ENCODE data around the gene DPF3. TPM values are rescaled to one million over a fixed set of nuclear protein-coding genes. Genes with fewer than 3 reads are reported as not detected.

DPF3 gene
- total and polyA plus RNA-seq, 12 donors: 0.91 to 6.0 (median 2.9) TPM

- no peaks in the 10 kb centered on the region for H3K9me3 ChIP-seq (replicated peaks in 1 of 3)
- H3K4me3 ChIP-seq: no peak overlapping the region
- H3K4me1 ChIP-seq (replicated peaks in 1 of 2): no peaks in the 10 kb centered on the region
- TF ChIP-seq POLR2A (IDR thresholded peaks at IDR 0.05) (no peak), CTCF (IDR thresholded peaks at IDR 0.05) (no peak)
- intact Hi-C loops (cut with DNase I): no loop called here
- peak overlapping the region in 1 of 5 donors; percentile 40 for H3K27ac ChIP-seq
- no peaks in the 10 kb centered on the region for H3K27me3 ChIP-seq
- WGBS, 4 donors: 31 to 49% (median 42%) methylated on average over 3 of the region's 3 CpGs
- no peaks in the 10 kb centered on the region for H3K36me3 ChIP-seq (replicated peaks in 1 of 2)
- DNase-seq: peak; percentile 31 to 85 (median 71)
Measured at GRCh38 chr14:72638021-72638420, 255.9 kb downstream of the DPF3 start.

DNA sequence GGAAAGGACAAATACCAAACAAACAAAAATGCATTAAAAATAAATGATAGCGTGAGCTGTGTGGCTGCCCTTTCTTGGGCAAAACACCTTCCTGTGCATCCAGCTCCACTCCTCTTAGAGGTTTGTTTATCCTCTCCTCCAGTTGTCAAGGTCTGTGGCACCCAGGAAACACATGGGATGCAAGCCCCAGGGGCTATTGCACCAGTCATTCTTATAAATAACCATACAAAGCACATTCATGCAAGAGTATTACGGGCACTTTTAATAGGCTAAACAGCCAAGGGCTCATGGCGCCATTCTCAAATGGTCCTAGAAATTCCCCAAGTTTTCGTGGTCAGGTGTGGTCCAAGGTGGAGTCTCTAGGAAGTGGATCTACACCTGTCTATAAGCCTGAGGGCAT, 257.0 kb downstream of the DPF3 start:
- 95 to 99% (median 97%) methylated on average over 4 of the region's 4 CpGs for WGBS, 4 donors

DNA sequence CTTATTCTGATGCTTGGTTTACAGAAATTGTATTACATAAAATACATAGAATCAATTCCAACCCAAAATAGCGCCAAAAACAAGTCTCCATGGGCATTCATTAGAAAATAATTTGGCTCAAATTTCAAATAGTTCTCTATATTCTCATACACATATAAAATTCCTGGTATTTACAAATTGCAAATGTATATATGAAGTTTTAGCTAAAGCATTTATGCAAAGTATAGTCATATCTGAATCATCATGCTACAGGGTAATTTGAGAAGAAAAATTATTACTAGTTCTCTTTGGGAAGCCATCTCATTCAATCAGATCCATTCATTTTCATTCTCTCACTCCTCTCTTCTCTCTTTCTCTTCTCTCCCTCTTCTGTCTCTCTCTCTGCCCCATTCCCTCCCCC, 257.8 kb downstream of the DPF3 start:
- no peak for DNase-seq
- TF ChIP-seq POLR2A (IDR thresholded peaks at IDR 0.05) (no peak), CTCF (IDR thresholded peaks at IDR 0.05) (no peak)

More for the DNA sequence above, 257.0 kb downstream of the DPF3 start:
- Histone ChIP-seq H3K9me3 (replicated peaks in 1 of 3) (no peaks in the 10 kb centered on the region), H3K36me3 (replicated peaks in 1 of 2) (no peaks in the 10 kb centered on the region), H3K27ac (no peak overlapping the region), H3K4me3 (no peak overlapping the region), H3K27me3 (no peaks in the 10 kb centered on the region), H3K4me1 (replicated peaks in 1 of 2) (no peaks in the 10 kb centered on the region)
- no peak for TF ChIP-seq POLR2A (IDR thresholded peaks at IDR 0.05)
- no peak for TF ChIP-seq CTCF (IDR thresholded peaks at IDR 0.05)
- intact Hi-C loops (cut with DNase I): no loop called here
- DNase-seq: no peak

GRCh38 chr14:72634691-72635616, 258.9 kb downstream of the DPF3 start:
- Histone ChIP-seq H3K4me1 (replicated peaks in 1 of 2) (no peaks in the 10 kb centered on the region), H3K4me3 (no peak overlapping the region), H3K27me3 (no peaks in the 10 kb centered on the region), H3K9me3 (replicated peaks in 1 of 3) (no peaks in the 10 kb centered on the region), H3K36me3 (replicated peaks in 1 of 2) (no peaks in the 10 kb centered on the region), H3K27ac (no peak overlapping the region)
- TF ChIP-seq CTCF (IDR thresholded peaks at IDR 0.05) (no peak), POLR2A (IDR thresholded peaks at IDR 0.05) (no peak)
- DNase-seq: no peak
- intact Hi-C loops (cut with DNase I): no loop called here
- 82 to 90% (median 87%) methylated on average over 4 of the region's 4 CpGs for WGBS, 4 donors

More for the DNA sequence above, 257.8 kb downstream of the DPF3 start:
- Histone ChIP-seq H3K27me3 (no peaks in the 10 kb centered on the region), H3K4me3 (no peak overlapping the region), H3K4me1 (replicated peaks in 1 of 2) (no peaks in the 10 kb centered on the region), H3K9me3 (replicated peaks in 1 of 3) (no peaks in the 10 kb centered on the region), H3K36me3 (replicated peaks in 1 of 2) (no peaks in the 10 kb centered on the region), H3K27ac (no peak overlapping the region)
- 88 to 95% (median 91%) methylated on average over 1 of the region's 1 CpG for WGBS, 4 donors
- intact Hi-C loops (cut with DNase I): no loop called here

All from adrenal gland (tissue), 12 donors.